KMS-11 (cell line): Measurements from ENCODE around the gene EIF3K.
A peak's percentile ranks its signal among the peaks of the same experiment; 100 is the strongest.

Experiments used
- H2AFZ ChIP-seq: fragments of 200-600 bp; sonication (generic); 2 replicates; pipeline ENCODE4 v1.6.1; 2016; ENCODE audit warnings: antibody characterized with exemption, mixed run types, low read depth
- H3K27ac ChIP-seq: fragments of 200-600 bp; sonication (generic); 2 replicates; pipeline ENCODE4 v1.6.1; 2016; ENCODE audit warnings: mild to moderate bottlenecking, mixed run types
- H3K27me3 ChIP-seq: fragments of 200-600 bp; sonication (generic); 2 replicates; pipeline ENCODE4 v1.6.1; 2017; ENCODE audit warnings: mild to moderate bottlenecking, low read depth, mixed run types, moderate library complexity; ENCODE audit not compliant: insufficient read depth
- H3K36me3 ChIP-seq: fragments of 200-600 bp; sonication (generic); 2 replicates; pipeline ENCODE4 v1.6.1; 2017; ENCODE audit warnings: mild to moderate bottlenecking, mixed run types; ENCODE audit not compliant: insufficient read depth
- H3K4me1 ChIP-seq: fragments of 200-600 bp; sonication (generic); 2 replicates; pipeline ENCODE4 v1.6.1; 2016; ENCODE audit warnings: mild to moderate bottlenecking, low read depth, mixed run types; ENCODE audit not compliant: poor library complexity, severe bottlenecking
- H3K4me2 ChIP-seq: fragments of 200-600 bp; sonication (generic); 2 replicates; pipeline ENCODE4 v1.7.0; 2016; ENCODE audit warnings: mild to moderate bottlenecking, mixed run types
- H3K4me3 ChIP-seq: fragments of 200-600 bp; sonication (generic); IDR thresholded peaks from 2 replicates; pipeline ENCODE4 v1.6.1; 2017; ENCODE audit warnings: low read depth, low read length, mixed read lengths; ENCODE audit not compliant: insufficient read depth
- H3K79me2 ChIP-seq: fragments of 200-600 bp; sonication (generic); 2 replicates; pipeline ENCODE4 v1.6.1; 2016; ENCODE audit warnings: low read depth, mixed run types; ENCODE audit not compliant: insufficient read depth
- H3K9ac ChIP-seq: fragments of 200-600 bp; sonication (generic); 2 replicates; pipeline ENCODE4 v1.6.1; 2016; ENCODE audit warnings: mild to moderate bottlenecking, mixed run types
- H4K20me1 ChIP-seq: fragments of 200-600 bp; sonication (generic); 2 replicates; pipeline ENCODE4 v1.6.1; 2016; ENCODE audit warnings: mild to moderate bottlenecking, mixed run types; ENCODE audit not compliant: insufficient read depth
- CTCF ChIP-seq: fragments of 200-600 bp; sonication (generic); conservative IDR thresholded peaks from 2 replicates; pipeline ENCODE4 v1.6.1; 2017; ENCODE audit warnings: low read depth, mild to moderate bottlenecking, antibody characterized with exemption, low read length, moderate library complexity, mixed read lengths

The EIF3K gene

GRCh38 chr19:38683393-38684077 is 64.5 kb downstream of the EIF3K start:
- Histone ChIP-seq H3K27ac (peak overlapping the region; percentile 95), H3K9ac (peak overlapping the region; percentile 63; the same call in 1 of the 2 replicates), H3K4me2 (peak overlapping the region; percentile 97), H3K4me3 (no peak overlapping the region), H3K4me1 (peaks cover 84% of the 10 kb centered on the region), H3K79me2 (peaks cover 70% of the 10 kb centered on the region), H3K27me3 (no peaks in the 10 kb centered on the region), H4K20me1 (no peaks in the 10 kb centered on the region), H2AFZ (no peak overlapping the region), H3K36me3 (no peaks in the 10 kb centered on the region)
- no peak for TF ChIP-seq CTCF

GRCh38 chr19:38684078-38684861 is 65.3 kb downstream of the EIF3K start:
- no peaks in the 10 kb centered on the region for H3K36me3 ChIP-seq

GRCh38 chr19:38684862-38685665 is 66.1 kb downstream of the EIF3K start:
- Histone ChIP-seq H3K4me2 (peak overlapping the region; percentile 97), H3K27ac (peak overlapping the region; percentile 95), H3K4me3 (no peak overlapping the region), H3K79me2 (peaks cover 79% of the 10 kb centered on the region), H4K20me1 (no peaks in the 10 kb centered on the region), H3K9ac (peak overlapping the region; percentile 63; the same call in 1 of the 2 replicates), H3K36me3 (no peaks in the 10 kb centered on the region), H3K4me1 (peaks cover 91% of the 10 kb centered on the region), H2AFZ (no peak overlapping the region), H3K27me3 (no peaks in the 10 kb centered on the region)
- no peak for TF ChIP-seq CTCF

More at GRCh38 chr19:38684078-38684861, 65.3 kb downstream of the EIF3K start:
- H3K4me3 ChIP-seq, result no peak overlapping the region
- H4K20me1 ChIP-seq, result no peaks in the 10 kb centered on the region
- H3K27me3 ChIP-seq, result no peaks in the 10 kb centered on the region
- TF ChIP-seq CTCF, result no peak
- H3K4me1 ChIP-seq, result peaks cover 91% of the 10 kb centered on the region
- H2AFZ ChIP-seq, result no peak overlapping the region
- H3K27ac ChIP-seq, result peak overlapping the region; percentile 95
- peaks cover 77% of the 10 kb centered on the region for H3K79me2 ChIP-seq
- H3K4me2 ChIP-seq, result peak overlapping the region; percentile 97
- H3K9ac ChIP-seq, result peak overlapping the region; percentile 63; the same call in 1 of the 2 replicates
